ENCODE data around the gene SLMAP.

GRCh38 chr3:57758686-57759085 is 2.6 kb downstream of the SLMAP start:
- TF ChIP-seq CTCF (IDR thresholded peaks at IDR 0.05; ENCODE audit: insufficient read depth, low read length, poor library complexity, severe bottlenecking): no peak
- no peak for TF ChIP-seq EZH2phosphoT487 (conservative IDR thresholded peaks at IDR 0.05; ENCODE audit: low read length)
